Measurements from ENCODE around the gene ERMP1. TPM values are rescaled to one million over a fixed set of nuclear protein-coding genes. Genes with fewer than 3 reads are reported as not detected.

The ERMP1 gene
- total RNA-seq, 2 donors from 2014 or later: 7.0 to 8.5 TPM

- DNase-seq (ENCODE audit: low spot score): no peak
- intact Hi-C loops (cut with DNase I): no loop called here
Observed at GRCh38 chr9:5749306-5749705, 83.6 kb downstream of the ERMP1 start.

- no peak for DNase-seq (ENCODE audit: low spot score)
- intact Hi-C loops (cut with DNase I): no loop called here
Observed at GRCh38 chr9:5748438-5748837, 84.5 kb downstream of the ERMP1 start.

DNA sequence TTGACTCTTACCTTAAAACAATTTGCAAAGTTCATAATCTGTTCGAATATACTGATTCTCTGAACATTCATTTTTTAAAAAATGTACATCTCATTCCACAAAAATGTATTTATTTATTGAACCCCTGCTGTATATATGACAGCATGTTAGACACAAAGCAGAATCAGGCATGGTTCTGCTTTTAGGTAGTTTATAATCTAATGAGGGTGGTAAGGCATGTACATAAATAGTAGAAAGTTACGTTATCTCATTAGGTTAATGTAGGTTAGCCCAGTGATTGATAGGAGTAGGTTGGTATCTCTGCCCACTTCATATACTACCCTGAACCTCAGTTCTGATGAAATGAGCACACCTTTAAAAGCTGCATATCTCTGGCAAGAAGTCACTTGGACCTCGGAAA, 89.8 kb downstream of the ERMP1 start:
- DNase-seq (ENCODE audit: low spot score): no peak
- intact Hi-C loops (cut with DNase I): no loop called here

GRCh38 chr9:5736563-5737346, 96.2 kb downstream of the ERMP1 start:
- intact Hi-C loops (cut with DNase I): no loop called here
- no peak for DNase-seq (ENCODE audit: low spot score)

GRCh38 chr9:5735072-5735471, 97.8 kb downstream of the ERMP1 start:
- intact Hi-C loops (cut with DNase I): no loop called here
- DNase-seq (ENCODE audit: low spot score): no peak

Other genes starting within 250 kb of the ERMP1 start
- 10 to 100 TPM; 20.2 to 25.2 TPM for gene RIC1, start 204.0 kb downstream of the ERMP1 start, total RNA-seq
- not detected for gene MLANA, start 57.8 kb upstream of the ERMP1 start, total RNA-seq
- 10 to 100 TPM; 14.0 to 15.9 TPM for gene RANBP6, start 182.5 kb upstream of the ERMP1 start, total RNA-seq